Measurements from ENCODE around the gene USP46.

The USP46 gene

DNA sequence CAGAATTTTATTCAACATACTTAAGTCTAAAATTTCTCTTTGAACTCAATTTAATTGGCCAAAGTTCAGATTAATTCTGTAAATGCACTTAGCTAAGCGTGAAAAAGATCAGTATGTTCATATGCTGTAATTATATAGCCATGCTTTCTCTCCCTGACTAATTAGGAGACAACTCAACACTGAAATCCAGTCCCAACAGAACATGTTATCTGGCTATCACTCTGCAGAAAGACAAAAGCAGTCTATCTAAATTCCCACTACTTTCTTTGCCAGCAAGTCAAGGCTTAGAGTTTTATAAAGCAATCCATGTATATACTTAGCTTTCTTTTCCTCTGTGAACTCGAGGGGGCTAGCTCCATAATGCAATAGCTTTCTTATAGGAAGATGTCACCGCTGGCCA, 16.0 kb upstream of the USP46 start:
- TF ChIP-seq, protein P1, sequence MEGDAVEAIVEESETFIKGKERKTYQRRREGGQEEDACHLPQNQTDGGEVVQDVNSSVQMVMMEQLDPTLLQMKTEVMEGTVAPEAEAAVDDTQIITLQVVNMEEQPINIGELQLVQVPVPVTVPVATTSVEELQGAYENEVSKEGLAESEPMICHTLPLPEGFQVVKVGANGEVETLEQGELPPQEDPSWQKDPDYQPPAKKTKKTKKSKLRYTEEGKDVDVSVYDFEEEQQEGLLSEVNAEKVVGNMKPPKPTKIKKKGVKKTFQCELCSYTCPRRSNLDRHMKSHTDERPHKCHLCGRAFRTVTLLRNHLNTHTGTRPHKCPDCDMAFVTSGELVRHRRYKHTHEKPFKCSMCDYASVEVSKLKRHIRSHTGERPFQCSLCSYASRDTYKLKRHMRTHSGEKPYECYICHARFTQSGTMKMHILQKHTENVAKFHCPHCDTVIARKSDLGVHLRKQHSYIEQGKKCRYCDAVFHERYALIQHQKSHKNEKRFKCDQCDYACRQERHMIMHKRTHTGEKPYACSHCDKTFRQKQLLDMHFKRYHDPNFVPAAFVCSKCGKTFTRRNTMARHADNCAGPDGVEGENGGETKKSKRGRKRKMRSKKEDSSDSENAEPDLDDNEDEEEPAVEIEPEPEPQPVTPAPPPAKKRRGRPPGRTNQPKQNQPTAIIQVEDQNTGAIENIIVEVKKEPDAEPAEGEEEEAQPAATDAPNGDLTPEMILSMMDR (IDR thresholded peaks at IDR 0.05; ENCODE audit: insufficient read depth, low read length, missing control alignments): no peak
- POLR2A ChIA-PET: no interaction called here
- no peak overlapping the region for H3K4me3 ChIP-seq (ENCODE audit: low read depth, low read length)
- CTCF ChIA-PET: interaction anchor here (1.0 to 1.7 kb wide), 2 partner anchors 306 to 308 kb away, joined by 3 to 4 read pairs; no protein-coding TSS in a partner anchor
- DNase-seq (ENCODE audit: low read depth, low spot score): no peak

DNA sequence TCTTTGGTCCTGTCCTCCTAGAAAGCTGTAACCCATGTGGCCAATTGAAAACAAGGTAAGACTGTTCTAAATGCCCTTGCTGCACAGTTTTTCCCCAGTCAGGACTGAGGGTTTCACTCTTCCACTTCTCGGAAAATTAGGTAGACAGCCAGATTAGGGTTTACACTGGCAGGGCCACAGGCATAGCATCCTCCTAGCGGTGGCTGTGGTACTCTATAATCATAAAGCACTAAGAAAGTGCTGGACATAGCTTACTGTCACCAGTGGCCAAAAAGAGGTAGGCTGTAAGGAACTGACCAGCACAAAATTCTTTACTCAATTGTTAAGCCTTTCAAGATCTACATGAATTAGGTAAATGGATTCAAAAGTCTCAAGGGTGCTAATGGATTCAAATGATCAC, 11.6 kb upstream of the USP46 start:
- no peak overlapping the region for H3K4me3 ChIP-seq (ENCODE audit: low read depth, low read length)
- CTCF ChIA-PET: interaction anchor here (0.8 to 1.7 kb wide), 4 partner anchors 9 to 126 kb away, joined by 3 to 5 read pairs (median 4); no protein-coding TSS in a partner anchor
- no peak for DNase-seq (ENCODE audit: low read depth, low spot score)
- POLR2A ChIA-PET: no interaction called here
- TF ChIP-seq, protein P1 (IDR thresholded peaks at IDR 0.05; ENCODE audit: insufficient read depth, low read length, missing control alignments): no peak

- TF ChIP-seq, protein P1 (IDR thresholded peaks at IDR 0.05; ENCODE audit: insufficient read depth, low read length, missing control alignments): no peak
- no peak overlapping the region for H3K4me3 ChIP-seq (ENCODE audit: low read depth, low read length)
- DNase-seq (ENCODE audit: low read depth, low spot score): no peak
- ChIA-PET POLR2A (no interaction called here), CTCF (interaction anchor here (1.0 to 1.7 kb wide), 3 partner anchors 9 to 124 kb away, joined by 3 to 5 read pairs (median 4); no protein-coding TSS in a partner anchor)
Observed at GRCh38 chr4:52670121-52670520, 11.0 kb upstream of the USP46 start.

DNA sequence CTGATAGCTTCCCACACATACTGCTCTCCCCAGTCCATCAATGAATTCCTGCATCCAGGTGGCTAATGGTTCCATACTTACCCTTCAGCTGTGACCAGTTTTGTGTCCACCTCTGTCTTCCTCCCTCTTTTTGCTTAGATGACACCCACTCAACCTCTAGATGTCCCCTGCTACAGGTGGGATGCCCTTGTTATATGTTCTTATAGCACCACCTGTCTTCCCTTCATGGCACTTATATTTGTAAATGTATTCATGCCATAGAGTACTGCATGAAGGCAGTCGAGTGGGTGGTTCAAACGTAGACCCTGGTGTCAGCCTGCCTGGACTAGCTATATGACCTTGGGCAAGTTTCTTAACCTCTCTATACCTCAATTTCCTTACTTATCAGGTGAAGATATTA, 6.5 kb upstream of the USP46 start:
- ChIA-PET POLR2A (no interaction called here), CTCF (interaction anchor here (3.8 kb wide), 1 partner anchor 120 kb away, joined by 19 read pairs; no protein-coding TSS in a partner anchor)
- TF ChIP-seq, protein P1 (IDR thresholded peaks at IDR 0.05; ENCODE audit: insufficient read depth, low read length, missing control alignments): no peak
- no peak overlapping the region for H3K4me3 ChIP-seq (ENCODE audit: low read depth, low read length)
- no peak for DNase-seq (ENCODE audit: low read depth, low spot score)

DNA sequence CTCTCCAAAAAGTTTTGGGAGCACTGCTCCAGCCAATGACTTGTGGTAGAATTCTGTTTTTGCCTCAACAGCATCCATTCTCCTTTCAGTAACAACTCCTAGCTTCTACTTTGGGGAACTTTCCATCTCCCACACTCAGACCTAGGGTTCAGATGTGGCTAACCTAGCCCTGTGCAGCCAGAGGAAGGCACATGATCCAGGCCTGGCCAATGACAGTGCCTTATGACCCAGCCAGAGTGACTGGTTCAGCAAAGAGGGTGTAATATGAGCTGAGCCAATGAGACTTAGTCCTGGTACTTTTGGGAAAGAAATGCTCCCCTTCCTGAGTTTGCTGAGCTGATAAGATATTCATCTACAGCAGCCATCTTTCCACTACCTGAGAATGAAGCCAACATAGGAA, 5.4 kb upstream of the USP46 start:
- ChIA-PET CTCF (interaction anchor here (3.8 kb wide), 1 partner anchor 119 kb away, joined by 19 read pairs; no protein-coding TSS in a partner anchor), POLR2A (no interaction called here)
- DNase-seq (ENCODE audit: low read depth, low spot score): no peak
- H3K4me3 ChIP-seq (ENCODE audit: low read depth, low read length): no peak overlapping the region
- TF ChIP-seq, protein P1 (IDR thresholded peaks at IDR 0.05; ENCODE audit: insufficient read depth, low read length, missing control alignments): no peak

GRCh38 chr4:52661966-52662690, 3.0 kb upstream of the USP46 start:
- ChIA-PET POLR2A (no interaction called here), CTCF (interaction anchor here (1.1 to 4.8 kb wide), 6 partner anchors 9 to 354 kb away, joined by 3 to 21 read pairs (median 4); no protein-coding TSS in a partner anchor)
- DNase-seq (ENCODE audit: low read depth, low spot score): no peak
- TF ChIP-seq, protein P1 (IDR thresholded peaks at IDR 0.05; ENCODE audit: insufficient read depth, low read length, missing control alignments): no peak
- H3K4me3 ChIP-seq (ENCODE audit: low read depth, low read length): no peak overlapping the region

All from AG04449 (cell line).